ENCODE data around the gene GAD2. TPM values are rescaled to one million over a fixed set of nuclear protein-coding genes. Genes with fewer than 3 reads are reported as not detected.

The GAD2 gene
- total RNA-seq, 2 donors from 2014 or later: 0.15 TPM; not detected in 1

DNA sequence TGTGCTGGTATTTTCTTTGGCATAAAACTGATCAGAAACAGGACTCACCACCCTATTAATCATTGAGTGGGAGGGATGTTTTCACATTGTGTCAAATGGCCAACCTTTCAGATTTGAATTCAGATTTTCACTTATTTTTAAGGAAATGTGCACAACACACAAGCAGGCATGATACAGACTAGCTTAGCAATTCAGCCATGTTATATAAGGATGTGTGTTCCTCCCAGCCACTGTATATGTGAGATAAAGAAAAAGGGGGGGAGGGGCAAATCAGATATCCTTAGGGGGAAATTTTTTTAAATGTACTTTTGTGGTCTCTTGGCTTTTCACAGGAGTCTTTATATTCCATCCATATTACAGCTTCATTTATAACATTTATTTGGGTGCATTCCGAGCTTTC lies 3.1 kb downstream of the GAD2 start:
- Mint-ChIP-seq H3K27me3 (ENCODE audit: insufficient read depth) (peaks cover 2% of the 10 kb centered on the region), H3K4me1 (peaks cover 41% of the 10 kb centered on the region), H3K4me3 (no peak overlapping the region), H3K36me3 (ENCODE audit: low read depth) (no peaks in the 10 kb centered on the region), H3K27ac (no peak overlapping the region), H3K9me3 (no peaks in the 10 kb centered on the region)
- H3K9me3 ChIP-seq (ENCODE audit: control insufficient read depth, low read length): no peaks in the 10 kb centered on the region
- no peak for DNase-seq
- no peaks in the 10 kb centered on the region for H3K36me3 ChIP-seq (ENCODE audit: control insufficient read depth, insufficient read depth, low read length)
- H3K27ac ChIP-seq (ENCODE audit: low read depth, low read length): no peak overlapping the region
- peaks cover 28% of the 10 kb centered on the region for H3K4me1 ChIP-seq (ENCODE audit: control insufficient read depth, insufficient read depth, low read length)
- H3K27me3 ChIP-seq (ENCODE audit: control insufficient read depth, insufficient read depth, low read length, poor library complexity, severe bottlenecking): peaks cover 67% of the 10 kb centered on the region
- 98 to 100% methylated on average over 1 of the region's 1 CpG for WGBS, 2 experiments (ENCODE audit: insufficient coverage in 1 of 2, insufficient read length in 1 of 2)
- TF ChIP-seq, protein P1, sequence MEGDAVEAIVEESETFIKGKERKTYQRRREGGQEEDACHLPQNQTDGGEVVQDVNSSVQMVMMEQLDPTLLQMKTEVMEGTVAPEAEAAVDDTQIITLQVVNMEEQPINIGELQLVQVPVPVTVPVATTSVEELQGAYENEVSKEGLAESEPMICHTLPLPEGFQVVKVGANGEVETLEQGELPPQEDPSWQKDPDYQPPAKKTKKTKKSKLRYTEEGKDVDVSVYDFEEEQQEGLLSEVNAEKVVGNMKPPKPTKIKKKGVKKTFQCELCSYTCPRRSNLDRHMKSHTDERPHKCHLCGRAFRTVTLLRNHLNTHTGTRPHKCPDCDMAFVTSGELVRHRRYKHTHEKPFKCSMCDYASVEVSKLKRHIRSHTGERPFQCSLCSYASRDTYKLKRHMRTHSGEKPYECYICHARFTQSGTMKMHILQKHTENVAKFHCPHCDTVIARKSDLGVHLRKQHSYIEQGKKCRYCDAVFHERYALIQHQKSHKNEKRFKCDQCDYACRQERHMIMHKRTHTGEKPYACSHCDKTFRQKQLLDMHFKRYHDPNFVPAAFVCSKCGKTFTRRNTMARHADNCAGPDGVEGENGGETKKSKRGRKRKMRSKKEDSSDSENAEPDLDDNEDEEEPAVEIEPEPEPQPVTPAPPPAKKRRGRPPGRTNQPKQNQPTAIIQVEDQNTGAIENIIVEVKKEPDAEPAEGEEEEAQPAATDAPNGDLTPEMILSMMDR (conservative IDR thresholded peaks at IDR 0.05): no peak
- H3K9ac ChIP-seq (ENCODE audit: extremely low read depth, low read length, poor library complexity, severe bottlenecking): no peak overlapping the region
- no peak overlapping the region for H3K4me3 ChIP-seq (ENCODE audit: low read length)

DNA sequence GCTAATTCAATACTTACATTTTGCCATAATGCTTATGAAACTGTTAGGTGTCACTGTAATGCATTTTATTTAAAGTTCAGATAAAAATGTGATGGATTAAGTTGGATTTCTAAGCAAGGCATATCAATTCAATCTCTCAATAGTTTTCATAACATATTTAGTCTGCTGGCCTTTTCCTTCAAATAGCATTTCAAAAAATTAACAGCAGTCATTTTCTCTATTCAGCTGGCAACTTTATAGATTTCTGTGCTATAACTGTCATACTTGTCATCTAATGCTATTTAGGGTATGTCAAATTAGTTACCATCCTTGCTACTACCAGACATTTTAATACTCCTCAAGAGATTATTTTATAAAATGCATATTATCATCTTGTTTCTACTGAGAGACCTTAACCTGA lies 4.3 kb downstream of the GAD2 start:
- Mint-ChIP-seq H3K27ac (no peak overlapping the region), H3K36me3 (ENCODE audit: low read depth) (no peaks in the 10 kb centered on the region), H3K4me3 (no peak overlapping the region), H3K27me3 (ENCODE audit: insufficient read depth) (peaks cover 2% of the 10 kb centered on the region), H3K4me1 (peaks cover 31% of the 10 kb centered on the region), H3K9me3 (no peaks in the 10 kb centered on the region)
- Histone ChIP-seq H3K36me3 (ENCODE audit: control insufficient read depth, insufficient read depth, low read length) (no peaks in the 10 kb centered on the region), H3K4me1 (ENCODE audit: control insufficient read depth, insufficient read depth, low read length) (peaks cover 25% of the 10 kb centered on the region), H3K9ac (ENCODE audit: extremely low read depth, low read length, poor library complexity, severe bottlenecking) (no peak overlapping the region), H3K27me3 (ENCODE audit: control insufficient read depth, insufficient read depth, low read length, poor library complexity, severe bottlenecking) (peaks cover 55% of the 10 kb centered on the region), H3K27ac (ENCODE audit: low read depth, low read length) (no peak overlapping the region), H3K9me3 (ENCODE audit: control insufficient read depth, low read length) (no peaks in the 10 kb centered on the region), H3K4me3 (ENCODE audit: low read length) (no peak overlapping the region)
- TF ChIP-seq, protein P1 (conservative IDR thresholded peaks at IDR 0.05): no peak
- no peak for DNase-seq

DNA sequence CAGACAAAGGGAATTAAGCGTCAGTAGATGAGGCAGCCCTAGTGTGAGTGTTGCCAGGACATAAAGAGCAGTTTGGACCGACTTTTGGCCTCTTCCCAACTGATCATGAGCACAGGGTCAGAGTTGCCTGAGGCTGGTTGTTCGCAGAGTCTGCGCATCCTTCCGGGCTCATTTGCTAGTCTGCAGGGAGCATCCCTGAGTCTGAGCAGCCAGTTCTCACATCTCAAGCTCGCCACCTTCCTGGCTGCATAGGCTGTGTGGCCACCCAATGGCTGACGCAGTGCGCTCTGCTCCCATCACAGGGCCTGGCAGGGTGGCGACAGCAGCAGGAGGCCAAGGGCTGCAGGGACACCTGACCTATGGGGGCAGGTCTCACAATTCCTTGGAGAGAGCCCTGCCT lies 5.0 kb downstream of the GAD2 start:
- Histone ChIP-seq H3K27me3 (ENCODE audit: control insufficient read depth, insufficient read depth, low read length, poor library complexity, severe bottlenecking) (peaks cover 49% of the 10 kb centered on the region), H3K9ac (ENCODE audit: extremely low read depth, low read length, poor library complexity, severe bottlenecking) (no peak overlapping the region), H3K36me3 (ENCODE audit: control insufficient read depth, insufficient read depth, low read length) (no peaks in the 10 kb centered on the region), H3K9me3 (ENCODE audit: control insufficient read depth, low read length) (no peaks in the 10 kb centered on the region), H3K4me3 (ENCODE audit: low read length) (no peak overlapping the region), H3K4me1 (ENCODE audit: control insufficient read depth, insufficient read depth, low read length) (peaks cover 24% of the 10 kb centered on the region), H3K27ac (ENCODE audit: low read depth, low read length) (no peak overlapping the region)
- 80 to 81% methylated on average over 8 to 9 of the region's 9 CpGs for WGBS, 2 experiments (ENCODE audit: insufficient coverage in 1 of 2, insufficient read length in 1 of 2)
- peaks cover 27% of the 10 kb centered on the region for H3K4me1 Mint-ChIP-seq
- H3K9me3 Mint-ChIP-seq: no peaks in the 10 kb centered on the region
- peak; percentile 64 for DNase-seq
- no peak overlapping the region for H3K4me3 Mint-ChIP-seq
- TF ChIP-seq, protein P1 (conservative IDR thresholded peaks at IDR 0.05): no peak
- H3K36me3 Mint-ChIP-seq (ENCODE audit: low read depth): no peaks in the 10 kb centered on the region
- H3K27me3 Mint-ChIP-seq (ENCODE audit: insufficient read depth): peaks cover 5% of the 10 kb centered on the region
- H3K27ac Mint-ChIP-seq: no peak overlapping the region

Measured in endodermal cell (in vitro differentiated cells).